ENCODE measurements around the gene MYL6.

- no peak for TF ChIP-seq POLR2A (IDR thresholded peaks at IDR 0.05)
- TF ChIP-seq CTCF (IDR thresholded peaks at IDR 0.05): no peak
Measured at GRCh38 chr12:56152756-56153677, 5.1 kb upstream of the MYL6 start.
